ENCODE data around the gene SLC2A13. TPM values are rescaled to one million over a fixed set of nuclear protein-coding genes. Genes with fewer than 3 reads are reported as not detected.

Gene SLC2A13
- total and polyA plus RNA-seq, 2 donors (not counting 3 experiments of a cell fraction or from before 2014, with no cell fraction given): 1.2 to 4.9 TPM

DNA sequence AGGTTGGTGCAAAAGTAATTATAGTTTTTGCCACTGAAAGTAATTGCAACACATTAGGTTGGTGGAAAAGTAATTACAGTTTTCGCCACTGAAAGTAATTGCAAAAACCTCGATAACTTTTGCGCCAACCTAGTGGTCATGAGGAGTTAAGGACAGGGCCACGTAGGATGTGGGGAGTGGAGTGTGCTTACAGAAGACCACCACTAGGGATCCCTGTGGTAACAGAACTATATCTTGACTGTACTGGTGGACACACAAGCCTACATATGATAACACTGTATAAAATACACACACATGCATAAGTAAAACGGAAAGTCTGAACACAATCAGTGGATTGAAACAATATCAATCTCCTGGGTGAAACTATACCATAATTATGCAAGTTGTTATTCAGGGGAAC lies 298.8 kb downstream of the SLC2A13 start:
- Histone ChIP-seq H3K4me1 (ENCODE audit: control insufficient read depth, extremely low read depth, insufficient read depth, low read length) (no peaks in the 10 kb centered on the region), H2AFZ (ENCODE audit: low read depth, low read length) (no peak overlapping the region), H3K9me3 (replicated peaks; ENCODE audit: control insufficient read depth, insufficient read depth, low read length) (no peaks in the 10 kb centered on the region), H3K9ac (replicated peaks; ENCODE audit: extremely low read depth, insufficient read depth, low read length) (no peak overlapping the region), H3K79me2 (ENCODE audit: control insufficient read depth, insufficient read depth, low read length) (no peaks in the 10 kb centered on the region), H3K4me2 (ENCODE audit: insufficient read depth, low read length) (no peak overlapping the region), H3K4me3 (replicated peaks in 1 of 3; ENCODE audit: insufficient read depth in 1 of 3, low read depth in 1 of 3, low read length in 3 of 3) (no peak overlapping the region), H3K27ac (ENCODE audit: insufficient read depth, low read depth, low read length) (no peak overlapping the region), H4K20me1 (replicated peaks; ENCODE audit: control insufficient read depth, extremely low read depth, insufficient read depth, low read length) (no peaks in the 10 kb centered on the region), H3K27me3 (ENCODE audit: control insufficient read depth in 2 of 2, insufficient read depth in 2 of 2, low read length in 2 of 2) (no peaks in the 10 kb centered on the region), H3K9me1 (replicated peaks; ENCODE audit: control insufficient read depth, extremely low read depth, insufficient read depth, low read length) (no peaks in the 10 kb centered on the region), H3K36me3 (ENCODE audit: control insufficient read depth in 2 of 2, extremely low read depth in 1 of 2, insufficient read depth in 2 of 2, low read length in 2 of 2) (no peaks in the 10 kb centered on the region)
- BruUV-seq (replicated peaks): no TSS peak
- FAIRE-seq (no peak), DNase-seq (ENCODE audit: low read depth, low spot score) (peak; percentile 39)
- POLR2A ChIA-PET: no interaction called here
- dilution Hi-C loops (cut with MboI; ENCODE audit: extremely low pct_ligation_motif_present, low sequenced_read_pairs): no loop called here
- CTCF ChIA-PET: interaction anchor here (1.3 to 2.0 kb wide), 2 partner anchors 10 to 204 kb away, joined by 4 to 6 read pairs; no protein-coding TSS in a partner anchor
- TF ChIP-seq MYC (IDR thresholded peaks at IDR 0.05; ENCODE audit: low read depth, low read length) (no peak), EZH2 (IDR thresholded peaks at IDR 0.05; ENCODE audit: borderline replicate concordance, low read depth, low read length, severe bottlenecking) (no peak), GATA2 (IDR thresholded peaks at IDR 0.05; ENCODE audit: insufficient read depth, insufficient read length, low read depth, low read length) (no peak)
- TF ChIP-seq, protein P1, sequence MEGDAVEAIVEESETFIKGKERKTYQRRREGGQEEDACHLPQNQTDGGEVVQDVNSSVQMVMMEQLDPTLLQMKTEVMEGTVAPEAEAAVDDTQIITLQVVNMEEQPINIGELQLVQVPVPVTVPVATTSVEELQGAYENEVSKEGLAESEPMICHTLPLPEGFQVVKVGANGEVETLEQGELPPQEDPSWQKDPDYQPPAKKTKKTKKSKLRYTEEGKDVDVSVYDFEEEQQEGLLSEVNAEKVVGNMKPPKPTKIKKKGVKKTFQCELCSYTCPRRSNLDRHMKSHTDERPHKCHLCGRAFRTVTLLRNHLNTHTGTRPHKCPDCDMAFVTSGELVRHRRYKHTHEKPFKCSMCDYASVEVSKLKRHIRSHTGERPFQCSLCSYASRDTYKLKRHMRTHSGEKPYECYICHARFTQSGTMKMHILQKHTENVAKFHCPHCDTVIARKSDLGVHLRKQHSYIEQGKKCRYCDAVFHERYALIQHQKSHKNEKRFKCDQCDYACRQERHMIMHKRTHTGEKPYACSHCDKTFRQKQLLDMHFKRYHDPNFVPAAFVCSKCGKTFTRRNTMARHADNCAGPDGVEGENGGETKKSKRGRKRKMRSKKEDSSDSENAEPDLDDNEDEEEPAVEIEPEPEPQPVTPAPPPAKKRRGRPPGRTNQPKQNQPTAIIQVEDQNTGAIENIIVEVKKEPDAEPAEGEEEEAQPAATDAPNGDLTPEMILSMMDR (IDR thresholded peaks at IDR 0.05; ENCODE audit: extremely low read depth in 1 of 2, insufficient read depth in 1 of 2, low read depth in 1 of 2, low read length in 2 of 2): peak; percentile 27 to 40
- intact Hi-C loops (cut with micrococcal nuclease): no loop called here

DNA sequence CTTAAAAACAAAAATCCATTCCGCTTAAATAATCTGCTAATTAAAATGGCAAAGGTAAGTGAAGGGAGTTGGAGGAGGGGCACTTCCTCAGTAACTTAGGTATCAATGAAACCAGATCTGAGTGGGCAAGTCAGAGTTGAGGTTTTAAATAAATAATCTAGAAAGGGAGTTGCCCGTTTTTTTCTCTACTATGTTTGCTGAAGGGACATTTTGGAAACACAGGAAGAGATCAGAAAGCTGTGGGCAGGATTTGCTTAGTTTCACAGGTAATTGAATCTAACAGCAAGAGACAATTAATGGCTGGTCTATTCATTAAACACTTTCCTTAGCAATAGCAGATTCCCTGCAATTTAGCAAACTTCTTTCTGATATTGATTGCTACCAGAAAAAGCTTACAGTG lies 300.2 kb downstream of the SLC2A13 start:
- dilution Hi-C loops (cut with MboI; ENCODE audit: extremely low pct_ligation_motif_present, low sequenced_read_pairs): no loop called here
- Histone ChIP-seq H3K79me2 (ENCODE audit: control insufficient read depth, insufficient read depth, low read length) (no peaks in the 10 kb centered on the region), H3K9me1 (replicated peaks; ENCODE audit: control insufficient read depth, extremely low read depth, insufficient read depth, low read length) (no peaks in the 10 kb centered on the region), H4K20me1 (replicated peaks; ENCODE audit: control insufficient read depth, extremely low read depth, insufficient read depth, low read length) (no peaks in the 10 kb centered on the region), H3K27me3 (ENCODE audit: control insufficient read depth in 2 of 2, insufficient read depth in 2 of 2, low read length in 2 of 2) (no peaks in the 10 kb centered on the region), H3K9me3 (replicated peaks; ENCODE audit: control insufficient read depth, insufficient read depth, low read length) (no peaks in the 10 kb centered on the region), H3K4me3 (replicated peaks in 1 of 3; ENCODE audit: insufficient read depth in 1 of 3, low read depth in 1 of 3, low read length in 3 of 3) (no peak overlapping the region), H3K9ac (replicated peaks; ENCODE audit: extremely low read depth, insufficient read depth, low read length) (no peak overlapping the region), H3K4me2 (ENCODE audit: insufficient read depth, low read length) (no peak overlapping the region), H2AFZ (ENCODE audit: low read depth, low read length) (no peak overlapping the region), H3K36me3 (ENCODE audit: control insufficient read depth in 2 of 2, extremely low read depth in 1 of 2, insufficient read depth in 2 of 2, low read length in 2 of 2) (no peaks in the 10 kb centered on the region), H3K27ac (ENCODE audit: insufficient read depth, low read depth, low read length) (no peak overlapping the region), H3K4me1 (ENCODE audit: control insufficient read depth, extremely low read depth, insufficient read depth, low read length) (no peaks in the 10 kb centered on the region)
- intact Hi-C loops (cut with micrococcal nuclease): no loop called here
- POLR2A ChIA-PET: no interaction called here
- no peak for FAIRE-seq
- no TSS peak for BruUV-seq (replicated peaks)
- TF ChIP-seq, protein P1 (IDR thresholded peaks at IDR 0.05; ENCODE audit: extremely low read depth in 1 of 2, insufficient read depth in 1 of 2, low read depth in 1 of 2, low read length in 2 of 2): no peak
- TF ChIP-seq JUN (IDR thresholded peaks at IDR 0.05; ENCODE audit: borderline replicate concordance, insufficient read depth, insufficient read length, low read depth): no peak
- TF ChIP-seq FOS (IDR thresholded peaks at IDR 0.05; ENCODE audit: borderline replicate concordance, insufficient read depth, low read length): no peak
- TF ChIP-seq POLR2AphosphoS5 (IDR thresholded peaks at IDR 0.05; ENCODE audit: insufficient read depth, low read depth, low read length): no peak
- DNase-seq (ENCODE audit: low read depth, low spot score): no peak
- CTCF ChIA-PET: no interaction called here
